HepG2 (cell line): Measurements from ENCODE around the gene HIVEP2. TPM values are rescaled to one million over a fixed set of nuclear protein-coding genes. Genes with fewer than 3 reads are reported as not detected.
A peak's percentile ranks its signal among the peaks of the same experiment; 100 is the strongest.

Source experiments
- ATAC-seq: fragments of 200-7000 bp; cut with Tn5 transposase; 3 replicates; pipeline ENCODE4 v1.9.1; 2020; ENCODE audit warnings: mild to moderate bottlenecking, moderate library complexity
- BruUV-seq: library from RNA; stranded (reverse); fragments of 400-500 nt; replicated peaks from 2 replicates; lab custom pipeline; 2021; lab: Mats Ljungman, UMichigan
- CTCF ChIA-PET: fragments of 300-600 bp; formaldehyde crosslinking; extraction: SDS; loops from one replicate; lab custom pipeline; 2021; ENCODE audit warnings: low total read pairs, inconsistent platforms, low intra/inter-chr PET ratio; lab: Yijun Ruan, JAX
- POLR2A ChIA-PET: fragments of 350-600 bp; sonication (Branson Sonifier 250); formaldehyde crosslinking; loops from one replicate; lab custom pipeline; 2020; ENCODE audit warnings: antibody characterized with exemption, inconsistent platforms; lab: Yijun Ruan, JAX
- DNase-seq: peaks from one replicate; pipeline ENCODE4 v3.0.0-alpha.2; 2015; ENCODE audit warnings: low spot score
- FAIRE-seq: peaks from 3 replicates; lab custom pipeline; 2011; peaks lifted over from hg19 to GRCh38; lab: Jason Lieb, UNC
- H2AFZ ChIP-seq: one replicate; pipeline ENCODE4 v1.6.1; 2011; ENCODE audit warnings: low read length, inconsistent platforms
- H3K27ac ChIP-seq: fragments of 300-600 bp; 3 replicates; pipeline ENCODE4 v1.8.0; 2011; ENCODE audit warnings: mixed run types, mild to moderate bottlenecking, mixed read lengths, low read length, inconsistent platforms; ENCODE audit not compliant: insufficient read depth; ENCODE audit errors: extremely low read length
- H3K27me3 ChIP-seq, 2 experiments: fragments of 200-600 bp in 1 of 2; 2 replicates in 1 of 2; 3 replicates in 1 of 2; pipeline versions ENCODE4 v1.6.0 to v1.8.0; 2011; ENCODE audit warnings: low read length in 2 of 2, mild to moderate bottlenecking in 2 of 2, moderate library complexity in 2 of 2, inconsistent platforms in 1 of 2; ENCODE audit not compliant: insufficient read depth in 2 of 2, control insufficient read depth in 1 of 2
- H3K36me3 ChIP-seq, 2 experiments: fragments of 200-600 bp in 1 of 2; replicated peaks in 1 of 2; 2 replicates in 1 of 2; 3 replicates in 1 of 2; pipeline versions ENCODE4 v1.5.1 to v1.8.0; 2011; ENCODE audit warnings: low read length in 2 of 2, inconsistent platforms in 1 of 2; ENCODE audit not compliant: insufficient read depth in 2 of 2, control insufficient read depth in 1 of 2
- H3K4me1 ChIP-seq: 2 replicates; pipeline ENCODE4 v1.5.1; 2012; ENCODE audit warnings: low read length, inconsistent platforms; ENCODE audit not compliant: insufficient read depth
- H3K4me2 ChIP-seq: 2 replicates; pipeline ENCODE4 v1.6.0; 2011; ENCODE audit warnings: low read depth, low read length, inconsistent platforms
- H3K4me3 ChIP-seq, 3 experiments: fragments of 200-600 bp in 1 of 3; sonication (generic), shearing (Covaris generic) in 1 of 3; replicated peaks in 1 of 3; 2 replicates each; pipeline ENCODE4 v1.5.1; 2011 to 2016; ENCODE audit warnings: low read length in 3 of 3, inconsistent platforms in 2 of 3, low read depth in 2 of 3, mild to moderate bottlenecking in 2 of 3, control low read depth in 1 of 3, mixed read lengths in 1 of 3; ENCODE audit not compliant: insufficient read depth in 1 of 3
- H3K79me2 ChIP-seq: one replicate; pipeline ENCODE4 v1.6.1; 2011; ENCODE audit warnings: low read length, inconsistent platforms; ENCODE audit not compliant: insufficient read depth
- H3K9ac ChIP-seq: 2 replicates; pipeline ENCODE4 v1.6.0; 2011; ENCODE audit warnings: mild to moderate bottlenecking, low read depth, low read length, inconsistent platforms; ENCODE audit not compliant: insufficient read depth
- H3K9me3 ChIP-seq: 2 replicates; pipeline ENCODE4 v1.5.1; 2012; ENCODE audit warnings: mild to moderate bottlenecking, low read length
- H4K20me1 ChIP-seq: 2 replicates; pipeline ENCODE4 v1.6.0; 2011; ENCODE audit warnings: inconsistent platforms, mild to moderate bottlenecking, low read length, moderate library complexity; ENCODE audit not compliant: insufficient read depth
- CBX1 ChIP-seq: IDR thresholded peaks from one replicate; pipeline ENCODE4 v1.6.1; 2016; ENCODE audit warnings: antibody characterized with exemption, low read depth
- CHD4 ChIP-seq: fragments of 200-600 bp; sonication (generic); IDR thresholded peaks from 2 replicates; pipeline ENCODE4 v1.7.0; 2017; ENCODE audit warnings: mild to moderate bottlenecking, low read length, borderline replicate concordance
- FOSL1 ChIP-seq: sonication (generic); formaldehyde crosslinking; IDR thresholded peaks from 2 replicates; pipeline ENCODE4 v1.9.0; 2021; ENCODE audit warnings: missing genetic modification reagents, borderline replicate concordance
- HMGXB3 ChIP-seq: sonication (generic); formaldehyde crosslinking; IDR thresholded peaks from 2 replicates; pipeline ENCODE4 v1.4.0; 2020; ENCODE audit warnings: missing genetic modification reagents, borderline replicate concordance
- NFIC ChIP-seq: IDR thresholded peaks from 2 replicates; pipeline ENCODE4 v1.6.1; 2012; ENCODE audit warnings: mild to moderate bottlenecking, low read length, inconsistent platforms
- NR2F6 ChIP-seq, 2 experiments: IDR thresholded peaks; 2 replicates each; pipeline ENCODE4 v1.6.1; 2016; ENCODE audit warnings: antibody characterized with exemption in 1 of 2, mild to moderate bottlenecking in 1 of 2
- SIX1 ChIP-seq: sonication (generic); formaldehyde crosslinking; IDR thresholded peaks from 2 replicates; pipeline ENCODE4 v1.4.0; 2020; ENCODE audit warnings: missing genetic modification reagents, borderline replicate concordance
- SP2 ChIP-seq: sonication (generic); formaldehyde crosslinking; IDR thresholded peaks from 2 replicates; pipeline ENCODE4 v1.5.1; 2020; ENCODE audit warnings: mild to moderate bottlenecking, missing genetic modification reagents
- SRSF4 ChIP-seq: fragments of 200-400 bp; formaldehyde crosslinking; IDR thresholded peaks from one replicate; pipeline ENCODE4 v1.6.1; 2018; ENCODE audit warnings: mild to moderate bottlenecking, low read depth, low read length, moderate library complexity; ENCODE audit not compliant: poor library complexity, severe bottlenecking
- ZNF224 ChIP-seq: sonication (generic); formaldehyde crosslinking; IDR thresholded peaks from 2 replicates; pipeline ENCODE4 v1.5.0; 2020; ENCODE audit warnings: mild to moderate bottlenecking, missing genetic modification reagents
- ZNF557 ChIP-seq: sonication (generic); formaldehyde crosslinking; IDR thresholded peaks from 2 replicates; pipeline ENCODE4 v1.4.0; 2020; ENCODE audit warnings: missing genetic modification reagents
- ZNF629 ChIP-seq: sonication (generic); formaldehyde crosslinking; conservative IDR thresholded peaks from 2 replicates; pipeline ENCODE4 v1.5.0; 2020; ENCODE audit warnings: missing genetic modification reagents
- ZZZ3 ChIP-seq: sonication (generic); formaldehyde crosslinking; IDR thresholded peaks from 2 replicates; pipeline ENCODE4 v1.4.0; 2020; ENCODE audit warnings: missing genetic modification reagents, mild to moderate bottlenecking, borderline replicate concordance
- WGBS: methylation state at CpG from one replicate; pipeline ENCODE4 v1.1.6; 2017; ENCODE audit warnings: low lambda C conversion rate; 5-methylcytosine and 5-hydroxymethylcytosine counted together
- in situ Hi-C: cut with HindIII; loops from 2 replicates; pipeline ENCODE4 v1.10.0; 2017; ENCODE audit warnings: low pct_unique_long_range_greater_than_20kb; ENCODE audit not compliant: extremely low pct_ligation_motif_present
- intact Hi-C: fragments of 100-400 bp; cut with micrococcal nuclease; formaldehyde crosslinking; loops from one replicate; pipeline ENCODE4 v1.10.0; 2022; ENCODE audit not compliant: unreplicated experiment
- polyA plus RNA-seq, 8 experiments: library from polyadenylated mRNA; depleted of rRNA in 3 of 8; stranded (reverse) in 7 of 8; unstranded in 1 of 8; fragments of >200 nt; fragmentation: Illumina TruSeq in 4 of 8; extraction: Trizol in 4 of 8; gene quantifications; 2 replicates each; pipeline versions ENCODE4 v1.2.1 to v1.2.3, GENCODE V29; 2011 to 2016; ENCODE audit warnings: low read depth in 4 of 8, missing spikeins in 1 of 8, mixed read lengths in 1 of 8; ENCODE audit not compliant: insufficient read depth in 1 of 8
- total RNA-seq, 5 experiments: library from RNA; depleted of rRNA; stranded (reverse); fragments of >200 nt; fragmentation: Illumina TruSeq; extraction: Trizol; gene quantifications; 2 replicates each; pipeline ENCODE4 v1.2.3, GENCODE V29; 2016; ENCODE audit warnings: low read depth in 1 of 5

The HIVEP2 gene
- total and polyA plus RNA-seq, 2 of the 13 experiments (the other 11 are each of a cell fraction or from before 2014, with no cell fraction given) = 3.4 to 12.9 TPM

GRCh38 chr6:142821164-142821716 is 123.7 kb downstream of the HIVEP2 start:
- Histone ChIP-seq H4K20me1 (no peaks in the 10 kb centered on the region), H3K36me3 (no peaks in the 10 kb centered on the region), H3K27me3 (no peaks in the 10 kb centered on the region), H3K4me2 (no peak overlapping the region), H3K27ac (no peak overlapping the region), H3K4me3 (no peak overlapping the region), H2AFZ (no peak overlapping the region), H3K9me3 (no peaks in the 10 kb centered on the region), H3K4me1 (peaks cover 30% of the 10 kb centered on the region), H3K79me2 (no peaks in the 10 kb centered on the region), H3K9ac (no peak overlapping the region)
- CTCF ChIA-PET = no interaction called here
- FAIRE-seq = no peak
- in situ Hi-C loops = no loop called here
- POLR2A ChIA-PET = no interaction called here
- no peak for DNase-seq
- 93% methylated on average over 6 of the region's 6 CpGs for WGBS
- intact Hi-C loops = no loop called here
- TF ChIP-seq ZNF629 (CRISPR knock-in tag) (peak; percentile 91), ZNF557 (no peak), SP2 (CRISPR knock-in tag) (no peak), ZNF224 (CRISPR knock-in tag) (no peak), CHD4 (peak; percentile 86; the same call in 1 of the 2 replicates)
- no TSS peak for BruUV-seq
- no peak for ATAC-seq

GRCh38 chr6:142820338-142821051 is 124.5 kb downstream of the HIVEP2 start:
- no peak overlapping the region for H3K27ac ChIP-seq
- no peak overlapping the region; the same call in 1 of the 2 replicates for H3K4me2 ChIP-seq
- TF ChIP-seq SIX1 (no peak), NFIC (no peak), FOSL1 (CRISPR knock-in tag) (no peak), CBX1 (no peak), NR2F6 (IDR thresholded peaks at IDR 0.05) (no peak), NR2F6 (CRISPR knock-in tag; IDR thresholded peaks at IDR 0.05) (no peak), HMGXB3 (no peak), ZZZ3 (CRISPR knock-in tag) (no peak), SRSF4 (no peak)

More at GRCh38 chr6:142820338-142821051, 124.5 kb downstream of the HIVEP2 start:
- 94% methylated on average over 4 of the region's 4 CpGs for WGBS
- Histone ChIP-seq H3K4me1 (peaks cover 30% of the 10 kb centered on the region), H3K27me3 (no peaks in the 10 kb centered on the region), H3K36me3 (no peaks in the 10 kb centered on the region), H4K20me1 (no peaks in the 10 kb centered on the region), H3K9me3 (no peaks in the 10 kb centered on the region), H3K4me3 (no peak overlapping the region), H2AFZ (no peak overlapping the region), H3K9ac (no peak overlapping the region), H3K79me2 (no peaks in the 10 kb centered on the region)
- FAIRE-seq = no peak
- BruUV-seq = no TSS peak
- intact Hi-C loops (no loop called here), in situ Hi-C loops (no loop called here)
- ATAC-seq = no peak
- DNase-seq = no peak
- ChIA-PET POLR2A (no interaction called here), CTCF (no interaction called here)
